ENCODE data around the gene EXOC6. TPM values are rescaled to one million over a fixed set of nuclear protein-coding genes. Genes with fewer than 3 reads are reported as not detected.

The EXOC6 gene
- total and polyA plus RNA-seq, 10 of the 15 experiments (the other 5 are each of a cell fraction or from before 2014, with no cell fraction given): 7.6 to 53.8 (median 13.3) TPM

GRCh38 chr10:92848441-92849233, at the start of gene EXOC6 (continued):
- no peak for TF ChIP-seq RBBP5 (conservative IDR thresholded peaks at IDR 0.05)
- no peak for TF ChIP-seq SIX5 (IDR thresholded peaks at IDR 0.05; ENCODE audit: low read depth, low read length, severe bottlenecking)
- no peak for TF ChIP-seq TCF7 (IDR thresholded peaks at IDR 0.05; ENCODE audit: borderline replicate concordance)
- TF ChIP-seq ETV6 (conservative IDR thresholded peaks at IDR 0.05 in 1 of 2, IDR thresholded peaks at IDR 0.05 in 1 of 2; ENCODE audit: borderline replicate concordance in 1 of 2, low read depth in 1 of 2): no peak
- TF ChIP-seq ZBTB4 (CRISPR knock-in tag; IDR thresholded peaks at IDR 0.05): no peak
- peak; percentile 89 for TF ChIP-seq POLR2A (IDR thresholded peaks at IDR 0.05; ENCODE audit: low read depth, low read length)
- peak; percentile 81 for TF ChIP-seq TAF1 (IDR thresholded peaks at IDR 0.05; ENCODE audit: borderline replicate concordance, low read depth, low read length)
- TF ChIP-seq ZNF207 (IDR thresholded peaks at IDR 0.05; ENCODE audit: borderline replicate concordance): no peak
- no peak; the same call in 1 of the 2 replicates for TF ChIP-seq NR2F1 (conservative IDR thresholded peaks at IDR 0.05)
- TF ChIP-seq PKNOX1 (IDR thresholded peaks at IDR 0.05): no peak
- TF ChIP-seq STAT1 (conservative IDR thresholded peaks at IDR 0.05): no peak
- TF ChIP-seq SRF (IDR thresholded peaks at IDR 0.05; ENCODE audit: low read depth in 2 of 2, low read length in 2 of 2): no peak
- TF ChIP-seq SP1 (IDR thresholded peaks at IDR 0.05; ENCODE audit: low read depth, low read length): no peak
- TF ChIP-seq ATF3 (IDR thresholded peaks at IDR 0.05; ENCODE audit: borderline replicate concordance, extremely low read depth, low read depth, low read length): no peak
- peak; percentile 78 for TF ChIP-seq IKZF1 (conservative IDR thresholded peaks at IDR 0.05)
- no peak for TF ChIP-seq EZH2 (IDR thresholded peaks at IDR 0.05; ENCODE audit: borderline replicate concordance, control insufficient read depth, low read depth, low read length)
- TF ChIP-seq BRCA1 (IDR thresholded peaks at IDR 0.05; ENCODE audit: low read depth, low read length): no peak
- TF ChIP-seq LARP7 (IDR thresholded peaks at IDR 0.05): 0 out of 2 replicates have a peak, but pooled peaks have one; percentile 57
- no peak for TF ChIP-seq CHD2 (IDR thresholded peaks at IDR 0.05; ENCODE audit: borderline replicate concordance, low read depth, low read length)
- peak; percentile 99 for TF ChIP-seq ASH2L (IDR thresholded peaks at IDR 0.05; ENCODE audit: borderline replicate concordance, low read depth)
- 0 out of 3 replicates have a peak, but pooled peaks have one; percentile 20 for TF ChIP-seq POU2F2 (IDR thresholded peaks at IDR 0.05; ENCODE audit: borderline replicate concordance, low read depth, low read length)
- TF ChIP-seq NFIC (IDR thresholded peaks at IDR 0.05; ENCODE audit: low read depth, low read length): no peak
- TF ChIP-seq SMARCA5 (IDR thresholded peaks at IDR 0.05): 0 out of 2 replicates have a peak, but pooled peaks have one; percentile 53
- no peak for TF ChIP-seq PML (IDR thresholded peaks at IDR 0.05; ENCODE audit: low read length)
- TF ChIP-seq MAX (IDR thresholded peaks at IDR 0.05; ENCODE audit: low read depth, low read length): peak; percentile 10; the same call in 1 of the 2 replicates
- TF ChIP-seq RCOR1 (conservative IDR thresholded peaks at IDR 0.05; ENCODE audit: low read depth, low read length): no peak
- no peak for TF ChIP-seq ZNF24 (IDR thresholded peaks at IDR 0.05)
- TF ChIP-seq HDAC2 (IDR thresholded peaks at IDR 0.05): no peak
- TF ChIP-seq CREM (IDR thresholded peaks at IDR 0.05; ENCODE audit: low read depth): 0 out of 2 replicates have a peak, but pooled peaks have one; percentile 19
